Measurements from ENCODE around the gene APOLD1.
"Not testable (repeated sequence)": the region's sequence is repeated elsewhere in the genome, so short reads cannot be mapped to it uniquely, and the experiment has no call there.

Gene APOLD1

GRCh38 chr12:12784911-12785814 is at the start of gene APOLD1:
TSS of gene APOLD1 (plus strand) at chr12:12785659. CDS start at chr12:12785692, 33 bp downstream.
- Mint-ChIP-seq H3K36me3 (ENCODE audit: insufficient read depth) (no peaks in the 10 kb centered on the region), H3K27ac (ENCODE audit: low read depth) (no peak within 1 kb of the TSS), H3K4me1 (peaks cover 16% of the 10 kb centered on the region), H3K4me3 (peak within 1 kb of the TSS; percentile 81), H3K27me3 (no peaks in the 10 kb centered on the region), H3K9me3 (no peaks in the 10 kb centered on the region)
- ATAC-seq (replicated peaks; ENCODE audit: extremely low read depth, poor library complexity, severe bottlenecking): no peak
- DNase-seq (ENCODE audit: low spot score in 2 of 2): no peak

- DNase-seq (ENCODE audit: low spot score in 2 of 2) (peak; percentile 30 to 60), ATAC-seq (replicated peaks; ENCODE audit: extremely low read depth, poor library complexity, severe bottlenecking) (peak; percentile 92)
- H3K4me3 Mint-ChIP-seq: peak overlapping the region; percentile 63
- H3K4me1 Mint-ChIP-seq: peaks cover 27% of the 10 kb centered on the region
- H3K36me3 Mint-ChIP-seq (ENCODE audit: insufficient read depth): no peaks in the 10 kb centered on the region
- peak overlapping the region; percentile 87 for H3K27ac Mint-ChIP-seq (ENCODE audit: low read depth)
- no peaks in the 10 kb centered on the region for H3K9me3 Mint-ChIP-seq
- H3K27me3 Mint-ChIP-seq: no peaks in the 10 kb centered on the region
These were observed 48.4 kb upstream of the APOLD1 start for GRCh38 chr12:12736759-12737676.

GRCh38 chr12:12738152-12738551 is 47.3 kb upstream of the APOLD1 start:
- Mint-ChIP-seq H3K27ac (ENCODE audit: low read depth) (peak overlapping the region; percentile 87), H3K4me1 (peaks cover 27% of the 10 kb centered on the region)

GRCh38 chr12:12741660-12742059 is 43.8 kb upstream of the APOLD1 start:
- Mint-ChIP-seq H3K9me3 (no peaks in the 10 kb centered on the region), H3K36me3 (ENCODE audit: insufficient read depth) (no peaks in the 10 kb centered on the region), H3K27ac (ENCODE audit: low read depth) (no peak overlapping the region), H3K27me3 (no peaks in the 10 kb centered on the region), H3K4me1 (peaks cover 10% of the 10 kb centered on the region), H3K4me3 (no peak overlapping the region)
- no peak for DNase-seq (ENCODE audit: low spot score in 2 of 2)
- no peak for ATAC-seq (replicated peaks; ENCODE audit: extremely low read depth, poor library complexity, severe bottlenecking)

More at GRCh38 chr12:12738152-12738551, 47.3 kb upstream of the APOLD1 start:
- not testable (repeated sequence) for DNase-seq (ENCODE audit: low spot score in 2 of 2); H3K36me3 Mint-ChIP-seq (ENCODE audit: insufficient read depth); ATAC-seq (replicated peaks; ENCODE audit: extremely low read depth, poor library complexity, severe bottlenecking); H3K4me3 Mint-ChIP-seq; H3K27me3 Mint-ChIP-seq; H3K9me3 Mint-ChIP-seq

- no peaks in the 10 kb centered on the region for H3K4me1 Mint-ChIP-seq
- no peak overlapping the region for H3K27ac Mint-ChIP-seq (ENCODE audit: low read depth)
- H3K27me3 Mint-ChIP-seq: no peaks in the 10 kb centered on the region
- ATAC-seq (replicated peaks; ENCODE audit: extremely low read depth, poor library complexity, severe bottlenecking): no peak
- no peaks in the 10 kb centered on the region for H3K9me3 Mint-ChIP-seq
- DNase-seq (ENCODE audit: low spot score in 2 of 2): no peak
- no peak overlapping the region for H3K4me3 Mint-ChIP-seq
- H3K36me3 Mint-ChIP-seq (ENCODE audit: insufficient read depth): peaks cover 1% of the 10 kb centered on the region
These were observed 40.7 kb upstream of the APOLD1 start for GRCh38 chr12:12744546-12745305.

- Mint-ChIP-seq H3K9me3 (no peaks in the 10 kb centered on the region), H3K4me3 (no peak overlapping the region), H3K4me1 (no peaks in the 10 kb centered on the region), H3K36me3 (ENCODE audit: insufficient read depth) (peaks cover 1% of the 10 kb centered on the region), H3K27ac (ENCODE audit: low read depth) (no peak overlapping the region), H3K27me3 (no peaks in the 10 kb centered on the region)
- ATAC-seq (replicated peaks; ENCODE audit: extremely low read depth, poor library complexity, severe bottlenecking) (no peak), DNase-seq (ENCODE audit: low spot score in 2 of 2) (no peak)
These were observed 39.8 kb upstream of the APOLD1 start for GRCh38 chr12:12745576-12746211.

- H3K4me1 Mint-ChIP-seq: no peaks in the 10 kb centered on the region
- DNase-seq (ENCODE audit: low spot score in 2 of 2) (no peak), ATAC-seq (replicated peaks; ENCODE audit: extremely low read depth, poor library complexity, severe bottlenecking) (no peak)
- H3K9me3 Mint-ChIP-seq: no peaks in the 10 kb centered on the region
- no peak overlapping the region for H3K27ac Mint-ChIP-seq (ENCODE audit: low read depth)
- H3K27me3 Mint-ChIP-seq: no peaks in the 10 kb centered on the region
- no peak overlapping the region for H3K4me3 Mint-ChIP-seq
- H3K36me3 Mint-ChIP-seq (ENCODE audit: insufficient read depth): peaks cover 1% of the 10 kb centered on the region
These were observed 38.2 kb upstream of the APOLD1 start for GRCh38 chr12:12747278-12747677.

GRCh38 chr12:12748044-12748443 is 37.4 kb upstream of the APOLD1 start:
- Mint-ChIP-seq H3K27ac (ENCODE audit: low read depth) (no peak overlapping the region), H3K4me1 (no peaks in the 10 kb centered on the region), H3K4me3 (no peak overlapping the region), H3K27me3 (no peaks in the 10 kb centered on the region), H3K9me3 (no peaks in the 10 kb centered on the region), H3K36me3 (ENCODE audit: insufficient read depth) (peaks cover 1% of the 10 kb centered on the region)
- no peak for ATAC-seq (replicated peaks; ENCODE audit: extremely low read depth, poor library complexity, severe bottlenecking)
- no peak for DNase-seq (ENCODE audit: low spot score in 2 of 2)

GRCh38 chr12:12749433-12749832 is 36.0 kb upstream of the APOLD1 start:
- Mint-ChIP-seq H3K27me3 (no peaks in the 10 kb centered on the region), H3K36me3 (ENCODE audit: insufficient read depth) (peaks cover 1% of the 10 kb centered on the region), H3K4me3 (no peak overlapping the region), H3K9me3 (no peaks in the 10 kb centered on the region), H3K27ac (ENCODE audit: low read depth) (no peak overlapping the region), H3K4me1 (no peaks in the 10 kb centered on the region)
- ATAC-seq (replicated peaks; ENCODE audit: extremely low read depth, poor library complexity, severe bottlenecking) (no peak), DNase-seq (ENCODE audit: low spot score in 2 of 2) (no peak)

GRCh38 chr12:12755923-12756322 is 29.5 kb upstream of the APOLD1 start:
- no peak overlapping the region for H3K27ac Mint-ChIP-seq (ENCODE audit: low read depth)
- H3K27me3 Mint-ChIP-seq: no peaks in the 10 kb centered on the region

GRCh38 chr12:12757121-12757520 is 28.3 kb upstream of the APOLD1 start:
- peak overlapping the region; percentile 38 for H3K27ac Mint-ChIP-seq (ENCODE audit: low read depth)
- no peaks in the 10 kb centered on the region for H3K4me1 Mint-ChIP-seq
- no peak for ATAC-seq (replicated peaks; ENCODE audit: extremely low read depth, poor library complexity, severe bottlenecking)
- H3K36me3 Mint-ChIP-seq (ENCODE audit: insufficient read depth): no peaks in the 10 kb centered on the region
- DNase-seq (ENCODE audit: low spot score in 2 of 2): no peak
- H3K4me3 Mint-ChIP-seq: no peak overlapping the region
- no peaks in the 10 kb centered on the region for H3K27me3 Mint-ChIP-seq
- no peaks in the 10 kb centered on the region for H3K9me3 Mint-ChIP-seq

More at GRCh38 chr12:12755923-12756322, 29.5 kb upstream of the APOLD1 start:
- Mint-ChIP-seq H3K9me3 (no peaks in the 10 kb centered on the region), H3K36me3 (ENCODE audit: insufficient read depth) (no peaks in the 10 kb centered on the region), H3K4me1 (no peaks in the 10 kb centered on the region), H3K4me3 (no peak overlapping the region)
- ATAC-seq (replicated peaks; ENCODE audit: extremely low read depth, poor library complexity, severe bottlenecking): no peak
- no peak for DNase-seq (ENCODE audit: low spot score in 2 of 2)

All from central memory CD8-positive, alpha-beta T cell (primary cell).